Measurements from ENCODE around the gene TENT4B.

DNA sequence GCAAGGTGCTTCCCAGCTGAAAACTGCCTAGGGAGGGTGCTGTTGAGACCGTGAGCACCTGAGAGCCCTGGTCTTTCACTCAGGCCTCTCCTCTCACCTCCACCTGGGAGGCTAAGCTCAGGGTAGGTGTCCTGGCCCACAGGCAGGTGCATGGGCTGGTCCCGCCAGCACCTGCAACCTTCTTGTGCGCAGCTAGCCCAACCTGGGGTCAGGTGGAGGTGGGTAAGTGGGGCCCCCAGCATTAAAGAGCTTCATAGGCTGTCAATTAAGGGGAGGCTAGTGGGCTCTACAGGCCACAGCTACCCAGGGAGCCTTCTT lies 122.0 kb downstream of the TENT4B start:
- TF ChIP-seq, protein P1, sequence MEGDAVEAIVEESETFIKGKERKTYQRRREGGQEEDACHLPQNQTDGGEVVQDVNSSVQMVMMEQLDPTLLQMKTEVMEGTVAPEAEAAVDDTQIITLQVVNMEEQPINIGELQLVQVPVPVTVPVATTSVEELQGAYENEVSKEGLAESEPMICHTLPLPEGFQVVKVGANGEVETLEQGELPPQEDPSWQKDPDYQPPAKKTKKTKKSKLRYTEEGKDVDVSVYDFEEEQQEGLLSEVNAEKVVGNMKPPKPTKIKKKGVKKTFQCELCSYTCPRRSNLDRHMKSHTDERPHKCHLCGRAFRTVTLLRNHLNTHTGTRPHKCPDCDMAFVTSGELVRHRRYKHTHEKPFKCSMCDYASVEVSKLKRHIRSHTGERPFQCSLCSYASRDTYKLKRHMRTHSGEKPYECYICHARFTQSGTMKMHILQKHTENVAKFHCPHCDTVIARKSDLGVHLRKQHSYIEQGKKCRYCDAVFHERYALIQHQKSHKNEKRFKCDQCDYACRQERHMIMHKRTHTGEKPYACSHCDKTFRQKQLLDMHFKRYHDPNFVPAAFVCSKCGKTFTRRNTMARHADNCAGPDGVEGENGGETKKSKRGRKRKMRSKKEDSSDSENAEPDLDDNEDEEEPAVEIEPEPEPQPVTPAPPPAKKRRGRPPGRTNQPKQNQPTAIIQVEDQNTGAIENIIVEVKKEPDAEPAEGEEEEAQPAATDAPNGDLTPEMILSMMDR (IDR thresholded peaks at IDR 0.05): no peak
- TF ChIP-seq POLR2A (IDR thresholded peaks at IDR 0.05): no peak
